Subcutaneous adipose tissue (tissue), 4 donors: ENCODE data around the gene TCFL5. TPM values are rescaled to one million over a fixed set of nuclear protein-coding genes. Genes with fewer than 3 reads are reported as not detected.

Experiments used
- total RNA-seq, 4 donors: library from RNA; depleted of rRNA; stranded (reverse); fragments of >200 nt; gene quantifications; one replicate each; pipeline ENCODE4 v1.1.0, GENCODE V29; 2016
- TF ChIP-seq, protein P1 (sequence below): fragments of 450-650 bp; IDR thresholded peaks from one replicate; pipeline ENCODE4 v1.5.1; 2016; ENCODE audit warnings: low read depth, mild to moderate bottlenecking, control low read depth, antibody characterized with exemption, moderate library complexity

TCFL5 gene
- total RNA-seq, 4 donors from 2014 or later: 7.6 to 13.8 (median 10.8) TPM

DNA sequence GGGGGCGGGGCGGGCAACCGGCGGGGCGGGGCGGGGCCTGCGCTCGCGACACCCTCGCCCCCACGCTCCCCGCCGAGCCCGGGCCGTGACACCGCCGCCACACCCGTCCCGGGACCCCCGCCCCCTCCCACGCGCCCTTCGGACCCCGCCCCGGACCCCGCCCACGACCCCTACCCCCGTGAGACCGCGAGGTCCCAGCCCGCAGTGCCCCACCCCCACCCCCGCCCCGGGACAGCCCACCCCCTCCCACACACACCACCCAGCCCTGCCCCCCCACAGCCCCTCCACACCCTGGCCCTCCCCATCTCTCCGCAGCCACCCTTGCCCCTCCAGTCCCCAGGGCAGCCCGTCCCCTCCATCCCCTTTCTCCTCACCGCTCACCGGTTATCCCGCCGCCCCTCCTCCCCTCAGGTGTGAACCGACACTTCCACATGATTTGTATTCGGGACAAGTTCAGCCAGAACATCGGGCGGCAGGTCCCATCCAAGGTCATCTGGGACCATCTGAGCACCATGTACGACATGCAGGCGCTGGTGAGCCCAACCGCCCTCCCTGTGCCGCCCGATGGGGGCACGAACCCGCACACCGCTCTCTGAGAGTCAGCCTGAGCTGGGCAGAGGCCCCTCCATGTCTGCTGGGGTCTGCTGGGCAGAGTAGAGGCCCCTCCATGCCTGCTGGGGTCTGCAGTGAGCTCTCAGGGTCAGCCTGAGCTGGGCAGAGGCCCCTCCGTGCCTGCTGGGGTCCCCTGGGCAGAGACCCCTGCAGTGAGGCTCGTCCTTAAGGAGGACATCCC, 64.7 kb downstream of the TCFL5 start:
- TF ChIP-seq, protein P1, sequence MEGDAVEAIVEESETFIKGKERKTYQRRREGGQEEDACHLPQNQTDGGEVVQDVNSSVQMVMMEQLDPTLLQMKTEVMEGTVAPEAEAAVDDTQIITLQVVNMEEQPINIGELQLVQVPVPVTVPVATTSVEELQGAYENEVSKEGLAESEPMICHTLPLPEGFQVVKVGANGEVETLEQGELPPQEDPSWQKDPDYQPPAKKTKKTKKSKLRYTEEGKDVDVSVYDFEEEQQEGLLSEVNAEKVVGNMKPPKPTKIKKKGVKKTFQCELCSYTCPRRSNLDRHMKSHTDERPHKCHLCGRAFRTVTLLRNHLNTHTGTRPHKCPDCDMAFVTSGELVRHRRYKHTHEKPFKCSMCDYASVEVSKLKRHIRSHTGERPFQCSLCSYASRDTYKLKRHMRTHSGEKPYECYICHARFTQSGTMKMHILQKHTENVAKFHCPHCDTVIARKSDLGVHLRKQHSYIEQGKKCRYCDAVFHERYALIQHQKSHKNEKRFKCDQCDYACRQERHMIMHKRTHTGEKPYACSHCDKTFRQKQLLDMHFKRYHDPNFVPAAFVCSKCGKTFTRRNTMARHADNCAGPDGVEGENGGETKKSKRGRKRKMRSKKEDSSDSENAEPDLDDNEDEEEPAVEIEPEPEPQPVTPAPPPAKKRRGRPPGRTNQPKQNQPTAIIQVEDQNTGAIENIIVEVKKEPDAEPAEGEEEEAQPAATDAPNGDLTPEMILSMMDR: no peak

GRCh38 chr20:62795023-62795761, 66.4 kb downstream of the TCFL5 start:
- TF ChIP-seq, protein P1: no peak

- TF ChIP-seq, protein P1: no peak
These were observed 67.5 kb downstream of the TCFL5 start for GRCh38 chr20:62794007-62794724.

DNA sequence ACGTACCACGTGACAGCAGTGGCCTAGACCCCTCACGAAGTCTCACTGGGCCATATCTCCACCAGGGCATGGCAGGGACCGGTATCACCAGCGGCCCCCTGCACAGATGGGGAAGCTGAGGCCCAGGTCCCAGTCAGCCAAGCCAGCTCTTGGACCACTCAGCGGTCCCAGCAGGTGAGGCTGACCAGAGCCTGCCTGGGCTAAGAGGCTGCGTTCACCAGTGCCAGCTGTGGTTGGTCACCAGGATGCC, 67.9 kb downstream of the TCFL5 start:
- TF ChIP-seq, protein P1: no peak

DNA sequence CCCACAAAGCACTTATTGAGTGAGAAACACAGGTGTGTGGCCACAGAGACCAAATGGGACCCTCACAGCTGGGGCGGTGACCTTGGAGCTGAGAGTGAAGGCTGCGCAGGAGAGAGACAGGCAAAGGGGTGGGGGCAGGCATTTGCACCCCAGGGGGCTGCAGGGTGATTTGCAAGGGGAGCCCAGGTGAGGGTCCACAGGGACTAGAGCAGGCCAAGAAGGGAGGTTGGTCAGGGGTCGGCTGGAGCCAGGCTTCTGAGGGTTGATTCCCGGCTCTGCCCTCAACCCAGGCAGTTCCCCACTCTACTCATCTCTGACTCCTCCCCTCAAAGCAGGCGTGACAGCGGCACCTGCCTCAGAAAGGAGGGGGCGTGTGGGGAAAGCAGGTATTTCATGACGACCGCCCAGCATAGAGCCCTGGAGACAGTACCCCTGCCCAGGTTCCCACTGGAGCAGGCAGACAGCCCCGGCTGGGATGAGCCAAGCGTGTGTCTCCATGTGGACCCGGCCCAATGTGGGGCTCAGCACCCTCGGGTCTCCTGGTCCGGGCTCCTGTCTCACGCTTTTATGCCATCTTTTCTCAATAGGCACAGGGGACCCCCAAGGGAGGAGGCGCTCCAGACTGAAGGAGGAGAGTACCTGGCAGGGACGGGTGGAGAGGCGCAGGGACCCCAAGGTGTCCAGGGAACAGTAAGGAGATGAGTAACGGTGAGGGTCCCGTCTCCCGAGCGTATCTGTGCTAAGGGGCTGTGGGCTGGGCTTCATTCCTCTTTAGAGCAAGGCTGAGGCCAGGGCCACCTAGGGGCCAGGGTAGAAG, 68.5 kb downstream of the TCFL5 start:
- TF ChIP-seq, protein P1: no peak

DNA sequence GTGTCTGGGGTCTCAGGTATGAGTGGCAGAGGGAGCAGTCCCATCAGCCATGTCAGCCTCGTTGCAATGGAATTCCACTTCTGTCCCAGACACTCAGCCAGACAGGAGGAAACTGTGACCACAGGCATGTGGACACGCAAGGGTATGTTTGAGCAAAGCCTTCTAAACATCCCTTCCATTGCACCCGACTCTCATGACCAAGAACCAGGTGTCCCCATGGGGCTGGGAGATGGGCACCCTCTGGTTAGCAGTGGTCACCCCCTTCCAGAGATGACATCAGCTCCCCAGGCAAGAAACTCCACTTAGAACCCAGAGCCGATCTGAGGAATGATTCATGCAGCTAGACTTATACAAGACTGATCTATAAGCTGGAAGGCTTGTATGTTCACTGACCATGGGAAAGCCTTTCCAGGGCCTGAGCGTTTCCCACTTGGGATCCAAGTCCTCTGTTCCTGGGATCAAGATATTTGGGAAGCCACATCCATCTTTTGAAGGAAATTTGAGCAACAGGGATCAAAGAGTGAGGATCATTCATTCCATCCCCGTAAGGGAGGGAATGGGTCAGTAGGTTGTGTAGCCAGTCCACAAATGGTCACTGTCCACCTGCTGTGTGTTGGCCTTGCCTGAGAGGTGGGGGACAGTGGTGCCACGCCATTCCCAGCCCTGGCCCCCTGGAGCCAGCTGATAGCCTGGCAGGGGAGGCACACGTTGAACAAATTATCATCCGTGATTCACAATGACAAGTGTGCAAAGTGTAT, 69.3 kb downstream of the TCFL5 start:
- TF ChIP-seq, protein P1: no peak
